Measurements from ENCODE around the gene MAP3K1.
A peak's percentile ranks its signal among the peaks of the same experiment; 100 is the strongest.

Gene MAP3K1

DNA sequence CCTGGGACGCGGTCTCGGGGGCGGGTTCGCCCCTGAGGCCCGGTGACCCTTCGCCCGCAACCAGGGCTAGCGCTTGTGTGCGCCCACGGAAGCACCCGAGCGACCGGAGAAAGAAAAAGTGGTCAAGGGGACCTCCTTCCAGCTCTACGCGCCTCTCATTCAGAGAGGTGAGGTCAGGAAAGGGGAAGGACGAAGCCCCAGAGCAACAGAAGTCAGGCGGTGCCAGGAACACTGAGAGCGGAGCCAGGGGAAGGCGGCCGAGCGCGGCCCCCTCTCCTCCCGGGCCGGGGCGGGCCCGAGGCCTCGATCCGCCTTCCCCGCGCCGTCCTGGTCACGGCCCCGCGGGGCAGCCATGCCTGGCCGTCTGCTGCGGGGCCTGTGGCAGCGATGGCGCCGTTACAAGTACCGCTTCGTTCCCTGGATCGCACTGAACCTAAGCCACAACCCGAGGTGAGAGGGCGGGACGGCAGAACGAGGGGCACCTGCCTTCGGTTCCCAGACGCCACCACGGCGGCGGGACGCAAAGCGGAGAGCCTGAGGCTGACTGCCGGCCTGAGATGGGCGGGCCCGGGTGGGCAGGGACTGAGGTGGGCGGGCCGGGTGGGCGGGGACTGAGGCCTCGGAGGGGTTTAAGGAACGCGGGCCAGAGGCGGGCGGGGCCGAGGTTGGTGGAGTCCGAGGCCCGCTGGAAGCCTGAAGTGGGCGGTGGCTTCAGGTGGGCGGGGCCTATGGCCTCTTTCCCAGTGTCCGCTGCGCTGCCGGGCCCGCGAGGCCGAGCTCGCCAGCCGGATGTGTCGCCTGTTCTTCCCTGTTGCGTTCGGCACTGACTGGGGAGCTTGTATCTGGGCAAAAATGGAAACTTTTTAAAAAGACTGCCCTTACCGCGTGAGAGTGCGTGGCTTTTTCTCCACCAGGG lies 94.2 kb downstream of the MAP3K1 start, which contains the start of gene SETD9:
SETD9 (plus strand) TSS at position 303 of the 916 bp plus-strand sequence; CDS start at position 353, 50 bp downstream.
- peak; percentile 91 for DNase-seq (ENCODE audit: low read depth, low spot score)
- Histone ChIP-seq H3K36me3 (ENCODE audit: insufficient read depth, insufficient read length, low read length) (peaks cover 10% of the 10 kb centered on the region), H3K4me1 (ENCODE audit: insufficient read depth, insufficient read length) (no peaks in the 10 kb centered on the region), H3K9ac (ENCODE audit: insufficient read length, low read depth) (peak within 1 kb of the TSS; percentile 90), H3K27me3 (ENCODE audit: insufficient read depth, insufficient read length) (no peaks in the 10 kb centered on the region), H3K4me3 (ENCODE audit: insufficient read length, low read depth) (peak within 1 kb of the TSS; percentile 76), H3K9me3 (ENCODE audit: insufficient read depth, low read length) (no peaks in the 10 kb centered on the region; the same call in 1 of the 2 replicates)
- TF ChIP-seq SUZ12 (IDR thresholded peaks at IDR 0.05; ENCODE audit: extremely low read depth, insufficient read depth, insufficient read length) = no peak
- TF ChIP-seq YY1 (IDR thresholded peaks at IDR 0.05; ENCODE audit: insufficient read depth, insufficient read length) = no peak
- TF ChIP-seq ZNF274 (IDR thresholded peaks at IDR 0.05; ENCODE audit: low read depth, low read length) = no peak

DNA sequence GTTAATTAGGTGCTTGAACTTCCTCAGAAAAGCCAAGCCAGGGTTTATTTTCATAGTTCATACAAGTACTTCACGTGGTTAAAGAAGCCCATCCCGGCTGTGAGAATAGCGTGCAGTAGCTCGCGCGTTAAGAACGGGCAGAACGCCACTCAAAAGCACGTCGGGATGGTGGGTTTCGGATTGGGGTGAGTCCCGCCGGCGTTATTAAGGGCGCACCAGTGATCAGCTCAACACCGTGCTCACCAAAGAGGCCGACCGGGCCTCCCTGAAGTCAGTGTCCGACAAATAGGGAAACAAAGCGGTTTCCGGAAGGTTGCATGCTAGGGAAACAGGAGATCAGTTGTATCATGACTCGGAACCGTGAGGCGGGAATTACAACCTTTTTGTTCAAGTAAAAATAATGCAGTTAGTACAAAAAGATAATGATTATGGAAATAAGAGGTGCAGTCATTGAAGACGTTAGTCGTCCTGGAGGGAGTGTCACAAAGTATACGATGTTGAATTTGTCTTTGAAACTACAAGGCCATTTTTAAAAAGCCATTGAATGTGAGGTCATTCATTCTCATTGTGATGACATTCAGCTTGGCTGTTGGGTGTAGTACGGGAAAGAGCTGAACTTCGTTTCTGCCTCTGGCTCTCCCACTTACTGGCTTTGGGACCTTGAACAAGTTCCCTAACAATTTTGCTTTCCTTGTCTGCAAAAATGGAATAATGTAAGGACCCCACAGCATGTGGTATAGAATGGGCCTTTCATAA lies 95.0 kb downstream of the MAP3K1 start:
- H3K27me3 ChIP-seq (ENCODE audit: insufficient read depth, insufficient read length) = no peaks in the 10 kb centered on the region
- peak overlapping the region; percentile 76 for H3K4me3 ChIP-seq (ENCODE audit: insufficient read length, low read depth)
- H3K9ac ChIP-seq (ENCODE audit: insufficient read length, low read depth) = peak overlapping the region; percentile 90
- H3K9me3 ChIP-seq (ENCODE audit: insufficient read depth, low read length) = no peaks in the 10 kb centered on the region
- H3K4me1 ChIP-seq (ENCODE audit: insufficient read depth, insufficient read length) = no peaks in the 10 kb centered on the region
- no peak for DNase-seq (ENCODE audit: low read depth, low spot score)
- peaks cover 12% of the 10 kb centered on the region for H3K36me3 ChIP-seq (ENCODE audit: insufficient read depth, insufficient read length, low read length)
- no peak for TF ChIP-seq SUZ12 (IDR thresholded peaks at IDR 0.05; ENCODE audit: extremely low read depth, insufficient read depth, insufficient read length)
- no peak for TF ChIP-seq ZNF274 (IDR thresholded peaks at IDR 0.05; ENCODE audit: low read depth, low read length)

DNA sequence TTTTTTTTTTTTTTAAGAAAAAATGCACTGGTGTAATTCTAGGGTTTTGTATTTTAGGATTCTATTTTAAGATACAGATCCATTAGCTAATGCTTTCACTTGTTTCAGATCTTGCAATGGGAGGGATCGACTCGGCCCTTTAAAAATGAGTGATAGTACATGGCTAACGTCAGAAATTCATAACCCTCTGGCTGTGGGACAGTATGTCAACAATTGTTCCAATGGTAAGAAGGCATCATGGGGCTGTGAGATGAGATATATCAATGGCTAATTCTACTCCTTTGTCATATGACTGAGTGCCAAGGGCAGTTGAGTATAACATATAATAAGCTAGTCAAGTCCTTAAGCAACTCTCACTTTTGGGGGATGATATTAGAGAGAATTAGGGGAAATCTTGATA lies 98.4 kb downstream of the MAP3K1 start:
- no peak for DNase-seq (ENCODE audit: low read depth, low spot score)
- H3K36me3 ChIP-seq (ENCODE audit: insufficient read depth, insufficient read length, low read length) = peaks cover 20% of the 10 kb centered on the region
- H3K9ac ChIP-seq (ENCODE audit: insufficient read length, low read depth) = no peak overlapping the region
- H3K4me1 ChIP-seq (ENCODE audit: insufficient read depth, insufficient read length) = no peaks in the 10 kb centered on the region
- no peaks in the 10 kb centered on the region for H3K9me3 ChIP-seq (ENCODE audit: insufficient read depth, low read length)
- no peak overlapping the region for H3K4me3 ChIP-seq (ENCODE audit: insufficient read length, low read depth)
- TF ChIP-seq SUZ12 (IDR thresholded peaks at IDR 0.05; ENCODE audit: extremely low read depth, insufficient read depth, insufficient read length) (no peak), YY1 (IDR thresholded peaks at IDR 0.05; ENCODE audit: insufficient read depth, insufficient read length) (no peak), ZNF274 (IDR thresholded peaks at IDR 0.05; ENCODE audit: low read depth, low read length) (no peak)
- H3K27me3 ChIP-seq (ENCODE audit: insufficient read depth, insufficient read length) = no peaks in the 10 kb centered on the region

DNA sequence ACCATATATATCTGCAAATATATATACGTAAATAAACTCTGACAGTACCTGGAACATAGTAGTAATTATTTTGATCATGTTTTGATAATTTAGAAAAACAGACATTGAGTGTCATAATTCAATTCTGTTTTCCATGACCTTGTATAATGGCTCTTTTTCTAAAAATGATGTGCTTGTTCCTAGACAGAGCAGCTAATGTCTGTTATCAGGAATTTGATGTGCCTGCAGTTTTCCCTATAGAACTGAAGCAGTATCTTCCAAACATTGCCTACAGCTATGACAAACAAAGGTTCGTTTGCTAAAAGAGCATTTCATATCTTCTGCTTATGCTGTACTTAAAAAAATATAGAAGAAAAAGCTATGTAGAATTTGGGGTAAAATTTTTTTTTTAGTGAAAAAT lies 99.3 kb downstream of the MAP3K1 start:
- H3K36me3 ChIP-seq (ENCODE audit: insufficient read depth, insufficient read length, low read length) = peaks cover 24% of the 10 kb centered on the region
- no peak overlapping the region for H3K4me3 ChIP-seq (ENCODE audit: insufficient read length, low read depth)
- DNase-seq (ENCODE audit: low read depth, low spot score) = no peak
- TF ChIP-seq SUZ12 (IDR thresholded peaks at IDR 0.05; ENCODE audit: extremely low read depth, insufficient read depth, insufficient read length) (no peak), ZNF274 (IDR thresholded peaks at IDR 0.05; ENCODE audit: low read depth, low read length) (no peak), YY1 (IDR thresholded peaks at IDR 0.05; ENCODE audit: insufficient read depth, insufficient read length) (no peak)
- H3K4me1 ChIP-seq (ENCODE audit: insufficient read depth, insufficient read length) = no peaks in the 10 kb centered on the region
- H3K9me3 ChIP-seq (ENCODE audit: insufficient read depth, low read length) = no peaks in the 10 kb centered on the region
- H3K9ac ChIP-seq (ENCODE audit: insufficient read length, low read depth) = no peak overlapping the region
- no peaks in the 10 kb centered on the region for H3K27me3 ChIP-seq (ENCODE audit: insufficient read depth, insufficient read length)

DNA sequence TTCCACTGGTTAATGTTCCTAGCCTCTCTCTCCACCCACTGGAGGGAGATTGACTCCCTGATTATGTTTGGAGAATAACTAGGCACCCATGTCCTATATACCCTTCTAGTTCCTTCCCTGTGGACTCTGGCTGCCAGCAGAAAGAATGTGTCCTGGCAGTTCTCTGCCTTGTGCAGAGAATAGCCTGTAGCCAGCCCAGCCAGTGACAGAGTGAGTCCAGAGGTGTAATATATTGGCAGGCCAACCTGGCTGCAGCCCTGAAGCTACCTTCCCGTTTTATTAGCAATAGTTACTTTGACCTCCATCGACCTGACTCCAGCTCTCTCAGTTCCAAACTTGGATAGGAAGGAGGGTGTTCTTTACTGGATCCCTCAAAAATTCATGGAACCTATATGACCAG lies 102.2 kb downstream of the MAP3K1 start:
- H3K4me3 ChIP-seq (ENCODE audit: insufficient read length, low read depth) = no peak overlapping the region
- H3K4me1 ChIP-seq (ENCODE audit: insufficient read depth, insufficient read length) = no peaks in the 10 kb centered on the region
- no peak for TF ChIP-seq YY1 (IDR thresholded peaks at IDR 0.05; ENCODE audit: insufficient read depth, insufficient read length)
- no peak for TF ChIP-seq SUZ12 (IDR thresholded peaks at IDR 0.05; ENCODE audit: extremely low read depth, insufficient read depth, insufficient read length)
- no peak for TF ChIP-seq ZNF274 (IDR thresholded peaks at IDR 0.05; ENCODE audit: low read depth, low read length)
- H3K36me3 ChIP-seq (ENCODE audit: insufficient read depth, insufficient read length, low read length) = peaks cover 43% of the 10 kb centered on the region
- DNase-seq (ENCODE audit: low read depth, low spot score) = no peak
- H3K9ac ChIP-seq (ENCODE audit: insufficient read length, low read depth) = no peak overlapping the region
- H3K9me3 ChIP-seq (ENCODE audit: insufficient read depth, low read length) = peaks cover under 1% of the 10 kb centered on the region; the same call in 1 of the 2 replicates
- H3K27me3 ChIP-seq (ENCODE audit: insufficient read depth, insufficient read length) = no peaks in the 10 kb centered on the region

DNA sequence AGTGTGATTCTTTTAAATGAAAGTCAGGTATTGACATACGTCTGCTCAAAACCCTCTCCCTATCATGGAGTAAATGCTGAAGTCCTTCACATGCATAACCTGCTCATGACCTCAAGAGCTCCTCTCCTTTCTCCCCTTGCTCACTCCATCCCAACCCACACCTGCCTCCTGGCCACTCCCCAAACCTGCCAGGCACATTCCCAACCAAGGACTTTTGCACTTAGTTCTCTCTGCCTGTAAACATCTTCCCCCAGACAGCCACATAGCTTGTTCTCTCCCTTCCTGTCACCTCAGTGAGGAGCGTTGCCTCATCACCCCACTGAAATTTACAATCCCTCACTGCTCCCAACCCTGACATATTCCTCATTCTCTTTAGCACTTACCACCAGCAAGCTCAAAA lies 102.7 kb downstream of the MAP3K1 start:
- H3K9me3 ChIP-seq (ENCODE audit: insufficient read depth, low read length) = peaks cover 6% of the 10 kb centered on the region; the same call in 1 of the 2 replicates
- peaks cover 48% of the 10 kb centered on the region for H3K36me3 ChIP-seq (ENCODE audit: insufficient read depth, insufficient read length, low read length)
- H3K4me3 ChIP-seq (ENCODE audit: insufficient read length, low read depth) = no peak overlapping the region
- no peak overlapping the region for H3K9ac ChIP-seq (ENCODE audit: insufficient read length, low read depth)
- H3K4me1 ChIP-seq (ENCODE audit: insufficient read depth, insufficient read length) = no peaks in the 10 kb centered on the region
- TF ChIP-seq SUZ12 (IDR thresholded peaks at IDR 0.05; ENCODE audit: extremely low read depth, insufficient read depth, insufficient read length) (no peak), ZNF274 (IDR thresholded peaks at IDR 0.05; ENCODE audit: low read depth, low read length) (no peak), YY1 (IDR thresholded peaks at IDR 0.05; ENCODE audit: insufficient read depth, insufficient read length) (no peak)
- DNase-seq (ENCODE audit: low read depth, low spot score) = no peak
- H3K27me3 ChIP-seq (ENCODE audit: insufficient read depth, insufficient read length) = no peaks in the 10 kb centered on the region
